ENCODE data around the gene GALNS.

The GALNS gene

DNA sequence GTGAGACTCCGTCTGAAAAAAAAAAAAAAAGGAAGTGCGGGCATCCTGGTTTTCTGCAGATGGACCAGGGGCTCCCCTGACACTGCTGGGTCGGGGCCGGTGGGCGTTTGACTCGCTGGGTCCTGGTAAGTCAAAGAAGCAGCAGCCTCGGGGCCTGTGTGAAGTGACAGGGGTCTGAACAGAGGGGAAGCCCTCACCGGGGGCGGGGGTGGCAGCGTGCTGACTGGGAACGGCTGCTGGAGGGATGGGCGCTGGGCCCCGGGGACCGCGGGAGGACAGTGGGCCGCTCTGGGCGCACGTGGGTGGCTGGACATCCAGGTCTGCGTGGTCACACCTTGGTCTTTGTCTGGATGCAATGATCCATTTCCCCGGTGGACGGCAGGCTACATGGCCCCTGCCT is 8.2 kb downstream of the GALNS start:
- TF ChIP-seq CTCF (IDR thresholded peaks at IDR 0.05; ENCODE audit: low read length, missing control alignments) = no peak
- no peak for DNase-seq (ENCODE audit: low read depth)
- no peak overlapping the region for H3K4me3 ChIP-seq (replicated peaks; ENCODE audit: low read depth, low read length)

GRCh38 chr16:88847654-88848053 is 9.1 kb downstream of the GALNS start:
- H3K4me3 ChIP-seq (replicated peaks; ENCODE audit: low read depth, low read length) = no peak overlapping the region
- TF ChIP-seq CTCF (IDR thresholded peaks at IDR 0.05; ENCODE audit: low read length, missing control alignments) = no peak
- no peak for DNase-seq (ENCODE audit: low read depth)

GRCh38 chr16:88846088-88846487 is 10.7 kb downstream of the GALNS start:
- TF ChIP-seq CTCF (IDR thresholded peaks at IDR 0.05; ENCODE audit: low read length, missing control alignments) = no peak
- no peak overlapping the region for H3K4me3 ChIP-seq (replicated peaks; ENCODE audit: low read depth, low read length)
- DNase-seq (ENCODE audit: low read depth) = no peak

DNA sequence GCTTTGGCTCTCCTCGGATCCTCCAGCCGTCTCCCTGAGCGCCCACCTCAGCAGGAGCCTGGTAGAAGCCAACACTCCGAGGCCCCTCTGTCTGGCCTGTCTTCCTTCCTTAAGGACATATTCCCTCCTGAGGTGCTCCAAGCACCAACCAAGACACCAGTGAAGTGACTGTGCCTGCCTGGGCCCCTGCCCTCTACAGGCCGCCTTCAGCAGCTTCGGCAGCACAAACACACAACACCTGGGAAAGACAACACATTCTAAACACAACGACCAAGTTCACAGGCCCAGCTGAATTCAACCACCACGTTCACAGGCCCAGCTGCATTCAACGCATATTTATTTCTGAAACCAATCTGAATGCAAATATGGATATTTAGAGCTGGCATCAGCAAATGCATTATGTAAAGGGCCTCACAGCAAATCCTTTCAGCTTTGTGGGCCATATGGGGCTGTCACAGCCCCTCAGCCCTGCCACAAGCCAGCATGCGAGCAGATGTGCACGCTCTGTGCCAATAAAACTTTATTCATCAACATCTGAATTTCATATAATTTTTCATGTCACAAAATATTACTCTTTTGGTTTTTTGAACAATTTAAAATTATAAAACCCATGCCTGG is 12.2 kb downstream of the GALNS start:
- DNase-seq (ENCODE audit: low read depth) = no peak
- H3K4me3 ChIP-seq (replicated peaks; ENCODE audit: low read depth, low read length) = no peak overlapping the region
- TF ChIP-seq CTCF (IDR thresholded peaks at IDR 0.05; ENCODE audit: low read length, missing control alignments) = no peak

DNA sequence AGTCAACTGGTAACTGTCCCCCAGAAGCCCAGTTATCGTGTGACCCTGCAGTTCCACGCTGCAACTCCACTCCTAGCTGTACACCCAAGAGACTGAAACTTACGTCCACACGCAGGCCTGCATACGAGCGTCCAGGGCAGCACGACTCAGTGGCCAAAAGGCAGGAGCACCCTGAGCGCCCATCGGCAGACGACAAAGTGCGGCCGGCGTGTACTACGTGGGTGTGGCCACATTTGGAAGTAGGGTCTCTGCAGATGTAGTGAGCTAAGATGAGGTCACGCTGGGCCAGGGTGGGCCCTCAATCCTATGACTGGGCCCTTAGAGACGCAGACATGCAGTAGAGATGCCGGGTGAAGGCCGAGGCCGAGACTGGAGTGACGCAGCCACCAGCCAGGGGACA is 13.5 kb downstream of the GALNS start:
- no peak for DNase-seq (ENCODE audit: low read depth)
- TF ChIP-seq CTCF (IDR thresholded peaks at IDR 0.05; ENCODE audit: low read length, missing control alignments) = no peak

DNA sequence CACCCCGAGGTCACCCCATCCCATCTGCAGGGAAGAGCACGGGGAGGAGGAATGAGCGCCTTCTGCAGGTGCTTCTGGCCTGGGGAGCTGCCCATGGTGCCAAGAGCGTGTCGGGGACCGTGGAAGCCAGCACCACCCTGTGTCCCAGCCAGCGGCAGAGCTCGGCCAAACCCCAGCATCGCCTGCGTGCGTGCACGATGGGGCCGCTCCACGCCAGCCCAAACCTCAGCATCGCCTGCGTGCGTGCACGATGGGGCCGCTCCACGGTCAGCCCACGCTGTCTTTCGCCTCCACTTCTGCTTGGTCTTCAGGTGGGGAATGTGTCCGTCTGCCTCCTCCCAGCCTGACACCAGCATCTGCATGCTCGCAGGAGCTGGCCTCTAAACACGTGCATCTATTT is 13.9 kb downstream of the GALNS start:
- no peak for DNase-seq (ENCODE audit: low read depth)
- no peak overlapping the region for H3K4me3 ChIP-seq (replicated peaks; ENCODE audit: low read depth, low read length)
- TF ChIP-seq CTCF (IDR thresholded peaks at IDR 0.05; ENCODE audit: low read length, missing control alignments) = no peak

More for the DNA sequence above, 13.5 kb downstream of the GALNS start:
- no peak overlapping the region for H3K4me3 ChIP-seq (replicated peaks; ENCODE audit: low read depth, low read length)

GRCh38 chr16:88842308-88842756 is 14.4 kb downstream of the GALNS start:
- TF ChIP-seq CTCF (IDR thresholded peaks at IDR 0.05; ENCODE audit: low read length, missing control alignments) = no peak
- DNase-seq (ENCODE audit: low read depth) = no peak
- no peak overlapping the region for H3K4me3 ChIP-seq (replicated peaks; ENCODE audit: low read depth, low read length)

Data from fibroblast of pulmonary artery (primary cell).